GM23248 (cell line): ENCODE results near the gene TET3.

Experiments
- EZH2 ChIP-seq: fragments of 200-600 bp; sonication (generic); IDR thresholded peaks from 2 replicates; pipeline ENCODE4 v1.6.1; 2018; ENCODE audit warnings: antibody characterized with exemption, mild to moderate bottlenecking; ENCODE audit not compliant: insufficient read depth, poor library complexity, severe bottlenecking
- EZH2phosphoT487 ChIP-seq: fragments of 200-600 bp; sonication (generic); IDR thresholded peaks from 2 replicates; pipeline ENCODE4 v1.6.1; 2018; ENCODE audit warnings: antibody characterized with exemption, moderate library complexity, mild to moderate bottlenecking, low read depth; ENCODE audit not compliant: insufficient read depth

DNA sequence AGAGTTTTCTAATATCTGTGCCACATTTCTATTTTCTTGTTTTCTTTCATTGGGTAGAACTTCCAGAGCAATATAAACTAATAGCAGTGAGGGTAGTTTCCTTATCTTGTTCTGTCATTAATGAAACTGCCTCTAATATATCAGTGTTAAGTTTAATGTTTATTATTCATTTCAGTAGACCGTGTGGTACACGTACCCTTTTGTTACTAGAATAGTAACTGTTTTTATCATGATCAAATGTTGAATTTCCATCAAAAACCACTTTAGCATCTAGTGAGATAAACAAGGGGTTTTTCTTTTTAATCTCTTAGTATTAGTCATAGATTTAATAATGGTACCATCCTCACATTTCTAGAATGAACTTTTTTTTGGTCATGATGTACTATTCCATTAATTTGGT is 42.0 kb upstream of the TET3 start:
- TF ChIP-seq EZH2phosphoT487: no peak
- TF ChIP-seq EZH2: no peak
